ENCODE data around the gene GRID1. TPM values are rescaled to one million over a fixed set of nuclear protein-coding genes. Genes with fewer than 3 reads are reported as not detected.
A peak's percentile ranks its signal among the peaks of the same experiment; 100 is the strongest.

Gene GRID1
- total RNA-seq, 1 experiment from 2014 or later, result 0.37 TPM

- no peak for TF ChIP-seq ZNF281 (CRISPR knock-in tag; IDR thresholded peaks at IDR 0.05)
These were observed 109.8 kb downstream of the GRID1 start (continued) for GRCh38 chr10:86256690-86257315.

GRCh38 chr10:86255405-86256251 lies 111.0 kb downstream of the GRID1 start:
- no peaks in the 10 kb centered on the region; the same call in 1 of the 2 replicates for H3K27me3 Mint-ChIP-seq (ENCODE audit: low read depth)
- H3K4me3 Mint-ChIP-seq, result no peak overlapping the region
- peaks cover 18% of the 10 kb centered on the region for H3K4me1 Mint-ChIP-seq
- 0 out of 2 replicates have a peak, but pooled peaks cover 6% of the 10 kb centered on the region for H3K9me3 Mint-ChIP-seq
- ATAC-seq (no peak), DNase-seq (ENCODE audit: low spot score) (no peak)
- 0 out of 2 replicates have a peak overlapping the region, but pooled peaks have one; percentile 19 for H3K27ac Mint-ChIP-seq
- POLR2A ChIA-PET, result no interaction called here
- no peak for TF ChIP-seq ZSCAN18 (CRISPR knock-in tag; IDR thresholded peaks at IDR 0.05)
- no peak for TF ChIP-seq ZNF425 (CRISPR knock-in tag; conservative IDR thresholded peaks at IDR 0.05)
- TF ChIP-seq ZNF671 (CRISPR knock-in tag; IDR thresholded peaks at IDR 0.05), result no peak
- no peak for TF ChIP-seq PREB (CRISPR knock-in tag; IDR thresholded peaks at IDR 0.05; ENCODE audit: borderline replicate concordance)
- no peak for TF ChIP-seq USF2 (CRISPR knock-in tag; IDR thresholded peaks at IDR 0.05)
- no peak for TF ChIP-seq CREM (CRISPR knock-in tag; IDR thresholded peaks at IDR 0.05)
- no peak for TF ChIP-seq NR1H2 (CRISPR knock-in tag; IDR thresholded peaks at IDR 0.05)
- TF ChIP-seq FOXP1 (CRISPR knock-in tag; IDR thresholded peaks at IDR 0.05; ENCODE audit: borderline replicate concordance), result no peak
- no peak for TF ChIP-seq CBFB (CRISPR knock-in tag; IDR thresholded peaks at IDR 0.05; ENCODE audit: low read depth)
- no peak for TF ChIP-seq CREB1 (CRISPR knock-in tag; IDR thresholded peaks at IDR 0.05)
- H3K36me3 Mint-ChIP-seq, result 0 out of 2 replicates have a peak, but pooled peaks cover 3% of the 10 kb centered on the region
- CTCF ChIA-PET, result interaction anchor here (1.1 to 1.7 kb wide), 2 partner anchors 34 to 93 kb away, joined by 3 to 4 read pairs; no protein-coding TSS in a partner anchor

Measured in WTC11 (cell line).